D341Med (cell line): Measurements from ENCODE around the gene ZNF619.
"Not testable (repeated sequence)": the region's sequence is repeated elsewhere in the genome, so short reads cannot be mapped to it uniquely, and the experiment has no call there.

Experiments
- DNase-seq: peaks from one replicate; pipeline ENCODE4 v3.0.0; 2012; ENCODE audit warnings: low spot score

Gene ZNF619

DNA sequence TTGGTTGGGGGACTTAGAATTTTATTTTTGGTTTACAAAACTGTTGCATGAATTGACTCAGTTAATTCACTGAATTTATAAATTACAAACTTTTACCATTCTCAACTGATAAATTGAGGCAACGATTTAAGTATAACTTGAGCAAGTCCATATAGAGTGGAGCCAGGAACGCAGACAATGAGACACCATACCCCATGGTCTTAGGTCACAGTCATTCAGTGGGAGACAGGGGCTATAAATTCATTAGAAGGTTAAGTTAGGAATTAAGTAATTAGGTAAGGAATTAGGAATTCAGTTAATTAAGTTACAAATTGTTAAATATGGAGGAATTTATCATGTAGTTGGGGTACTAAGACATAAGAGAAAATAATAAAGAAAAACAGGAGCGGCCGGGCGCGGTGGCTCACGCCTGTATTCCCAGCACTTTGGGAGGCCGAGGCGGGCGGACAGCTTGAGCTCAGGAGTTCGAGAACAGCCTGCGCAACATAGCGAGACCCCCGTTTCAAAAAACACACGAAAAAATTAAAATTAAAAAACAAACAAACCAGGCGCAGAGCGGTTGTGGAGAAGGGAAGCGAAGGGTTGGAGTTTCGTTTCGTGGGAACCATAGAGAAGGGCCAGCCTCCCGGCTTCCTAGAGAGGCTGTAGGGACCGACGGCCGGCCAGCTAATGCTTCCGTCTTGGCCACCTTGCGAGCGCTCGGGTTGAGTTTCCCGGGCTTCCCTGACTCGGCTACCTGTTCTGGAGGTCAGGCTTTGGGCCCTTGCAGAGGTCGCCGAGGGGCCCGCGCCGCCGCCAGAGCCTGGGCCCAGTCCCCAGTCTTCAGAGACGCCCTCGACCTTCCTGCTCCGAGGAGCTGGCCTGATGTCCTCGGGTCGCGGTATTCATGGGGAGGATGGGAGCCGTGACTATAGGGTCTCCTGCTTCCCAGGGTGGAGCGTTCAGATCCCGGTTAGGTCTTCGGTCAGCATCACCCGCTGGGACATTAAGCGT is at the start of gene ZNF619:
Gene ZNF619 (plus strand): TSS at position 645 of the 993 bp plus-strand sequence. CDS start 858 bp downstream, outside the sequence.
- DNase-seq, result peak; percentile 86

DNA sequence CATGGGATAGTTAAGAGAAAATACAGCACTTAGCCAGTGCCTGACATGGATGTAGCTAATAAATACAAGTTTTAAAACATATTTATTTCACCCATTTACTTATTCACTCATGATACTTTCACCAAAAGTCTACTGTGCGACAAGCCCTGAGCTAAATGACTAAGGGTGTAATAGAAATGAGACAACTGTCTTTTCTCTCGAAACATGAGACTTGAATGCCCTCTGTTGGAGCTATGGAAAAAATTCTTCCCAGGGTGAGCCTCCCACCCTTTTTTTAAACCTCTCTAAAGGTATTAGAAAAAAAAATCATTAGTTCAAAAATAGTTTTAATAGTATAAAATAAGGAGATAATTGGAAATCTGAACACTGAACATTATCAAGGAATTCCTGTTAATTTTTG is 44.1 kb upstream of the ZNF619 start:
- no peak for DNase-seq

DNA sequence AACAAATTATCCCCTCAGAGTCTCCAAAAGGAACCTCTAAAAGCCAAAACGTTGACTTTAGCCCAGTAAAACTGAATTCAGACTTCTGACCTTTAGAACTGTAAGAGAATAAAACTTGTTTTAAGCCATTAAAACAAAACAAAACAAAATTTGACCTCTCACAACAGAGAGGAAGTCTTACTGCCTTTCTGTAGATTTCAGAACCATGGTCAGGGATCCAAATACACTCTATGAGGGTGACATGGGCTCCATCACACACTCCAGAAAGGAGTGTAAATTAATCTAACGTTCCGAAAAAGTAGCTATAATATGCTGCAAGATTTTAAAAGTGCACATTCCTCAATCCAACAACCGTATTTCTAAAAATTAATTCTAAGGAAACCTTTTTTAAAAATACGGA is 39.0 kb upstream of the ZNF619 start:
- no peak for DNase-seq

DNA sequence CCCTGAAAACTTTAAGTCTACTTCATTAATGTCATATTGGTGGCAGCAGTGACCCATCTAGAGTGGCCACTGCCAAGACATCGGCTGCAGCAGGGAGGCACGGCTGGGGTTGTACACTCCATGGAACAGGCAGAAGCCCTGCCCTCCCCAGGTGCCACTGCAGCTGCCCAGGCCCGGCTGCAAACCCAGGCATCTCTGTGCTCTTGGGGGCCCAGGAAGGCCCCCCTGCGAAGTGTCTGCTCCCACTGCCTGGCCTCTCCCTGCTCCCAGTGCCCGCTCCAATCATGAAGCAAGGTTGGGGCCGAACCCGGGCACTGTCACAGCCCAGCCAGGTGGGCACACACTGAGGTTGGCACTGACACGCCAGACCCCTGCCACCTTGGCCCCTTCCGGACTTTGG is 31.9 kb upstream of the ZNF619 start:
- no peak for DNase-seq

DNA sequence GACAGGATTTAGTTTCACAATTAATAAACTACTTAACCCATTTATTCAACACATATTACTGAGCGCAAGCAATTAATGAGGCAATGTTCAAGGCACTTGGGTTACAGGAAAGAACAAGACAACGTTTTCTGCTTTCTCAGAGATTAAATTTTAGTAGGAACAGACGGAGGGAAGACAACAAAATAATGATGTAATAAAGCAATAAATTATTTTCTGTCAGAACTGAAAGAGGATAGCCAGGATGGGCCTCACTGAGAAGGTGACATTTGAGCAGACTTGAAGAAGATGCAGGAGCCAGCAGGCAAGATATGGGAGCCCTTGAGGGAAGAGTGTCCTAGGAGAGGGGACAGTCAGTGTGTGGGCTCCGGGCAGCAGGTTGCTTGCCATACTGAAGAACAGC is 31.0 kb upstream of the ZNF619 start:
- no peak for DNase-seq

DNA sequence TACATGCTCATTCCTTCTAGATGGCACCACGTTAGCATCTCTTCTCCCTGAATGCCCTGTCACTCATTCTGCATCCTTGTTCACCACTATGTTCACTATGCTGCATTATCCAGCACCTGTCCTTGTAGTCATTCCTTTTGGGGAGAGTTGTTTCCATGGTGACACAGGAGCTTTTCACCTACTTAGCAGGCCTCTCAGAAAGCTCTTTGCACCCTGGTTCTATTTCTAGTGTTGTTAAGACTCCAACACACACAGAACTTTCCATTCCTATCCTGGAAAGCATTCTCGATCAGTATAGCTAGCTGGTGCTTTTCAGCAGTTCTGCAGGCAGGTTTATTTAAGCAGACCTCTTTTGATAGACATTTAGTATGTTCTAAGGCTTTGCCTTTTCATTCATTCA is 26.5 kb upstream of the ZNF619 start:
- no peak for DNase-seq

DNA sequence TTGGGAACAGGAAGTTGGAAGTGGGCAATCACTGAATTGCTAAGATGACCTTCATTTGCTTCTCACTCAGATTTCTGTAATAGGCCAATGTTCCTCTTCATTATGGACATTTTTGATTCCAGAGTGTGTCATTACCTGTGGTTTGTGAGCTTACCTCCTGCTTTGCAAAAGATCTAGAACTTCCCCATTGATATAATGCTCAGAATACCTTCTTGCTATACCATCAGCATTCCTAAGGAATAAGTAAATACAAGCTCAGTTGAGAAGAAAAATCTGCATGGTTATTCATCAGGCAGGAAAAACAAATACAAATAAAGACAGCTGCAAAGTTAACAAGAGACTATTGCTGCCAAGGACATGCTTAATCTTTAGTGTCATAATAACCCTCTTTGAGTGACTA is 25.4 kb upstream of the ZNF619 start:
- no peak for DNase-seq

DNA sequence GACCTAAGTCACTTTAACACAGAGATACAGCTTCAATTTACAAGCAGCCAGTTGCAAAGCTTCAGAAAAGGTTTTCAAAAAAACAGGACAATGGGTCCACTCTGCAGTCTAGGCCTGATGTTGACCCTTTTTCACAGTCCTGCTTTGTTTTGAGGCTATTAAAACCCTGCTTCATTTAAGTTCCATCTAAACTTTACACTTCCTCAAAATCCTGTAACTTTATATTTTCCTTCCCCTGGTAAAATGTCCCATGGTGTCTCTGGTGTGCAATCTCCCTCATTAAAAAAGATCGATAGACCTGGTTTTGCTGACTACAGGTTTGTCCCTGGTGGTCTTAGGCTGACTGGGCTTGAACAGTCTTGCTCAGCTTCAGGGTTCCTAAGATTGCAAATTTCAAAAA is 24.9 kb upstream of the ZNF619 start:
- DNase-seq, result no peak

DNA sequence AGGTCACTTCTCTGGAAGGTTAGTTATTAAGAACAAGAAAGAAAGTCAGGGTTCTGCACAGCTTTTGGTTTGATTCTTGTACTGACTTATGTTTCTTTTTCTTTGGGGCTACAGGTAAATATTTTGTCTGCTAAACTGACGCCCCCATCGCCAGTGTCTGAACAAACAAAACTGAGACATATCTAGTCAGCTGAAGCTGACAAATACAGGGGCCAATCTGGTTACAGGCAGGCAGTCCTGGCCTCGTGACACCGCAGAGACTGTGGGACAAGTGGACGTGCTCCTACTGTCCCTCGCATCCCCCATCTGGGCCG is 24.4 kb upstream of the ZNF619 start:
- DNase-seq, result no peak

DNA sequence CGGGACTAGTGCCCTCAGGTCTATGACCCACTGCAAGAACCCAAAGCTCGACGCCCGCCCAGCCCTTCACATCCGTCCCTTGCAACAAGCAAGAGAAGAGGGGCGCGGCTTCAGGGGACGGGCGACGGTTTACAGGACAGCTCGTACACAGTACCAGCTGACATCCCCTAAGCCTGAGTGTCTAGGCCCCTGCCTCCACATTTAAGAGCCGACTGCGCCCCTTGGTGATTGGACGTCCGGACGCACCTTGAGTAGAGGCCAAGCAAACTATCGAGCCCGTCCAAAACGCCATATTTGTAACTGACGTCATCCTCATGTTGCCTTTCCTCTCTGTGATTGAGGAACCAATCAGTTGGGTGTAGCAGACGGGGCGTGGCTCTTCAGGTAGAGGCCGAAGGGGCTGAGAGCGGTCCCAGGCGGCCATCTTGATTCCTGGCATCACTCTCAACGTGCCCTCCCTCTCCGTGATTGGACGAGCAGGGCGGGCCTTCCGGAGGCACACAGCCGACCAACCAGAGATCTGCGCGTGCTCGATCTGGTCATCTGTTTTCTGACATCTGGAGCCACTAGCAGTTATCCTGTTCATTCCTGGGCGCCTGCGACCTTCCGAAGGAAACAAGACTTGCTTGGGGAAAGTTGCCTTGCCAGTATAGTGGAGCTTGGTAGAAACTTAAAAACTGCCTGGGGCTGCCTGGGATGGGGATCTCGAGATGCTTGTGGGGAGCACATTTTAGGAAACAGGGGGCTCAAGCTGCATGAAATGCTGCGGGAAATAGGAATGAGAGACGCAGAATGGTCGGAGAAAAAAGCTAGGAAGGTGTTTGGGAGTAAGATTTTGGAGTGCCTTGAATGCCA is 23.8 kb upstream of the ZNF619 start:
- DNase-seq, result peak; percentile 96

DNA sequence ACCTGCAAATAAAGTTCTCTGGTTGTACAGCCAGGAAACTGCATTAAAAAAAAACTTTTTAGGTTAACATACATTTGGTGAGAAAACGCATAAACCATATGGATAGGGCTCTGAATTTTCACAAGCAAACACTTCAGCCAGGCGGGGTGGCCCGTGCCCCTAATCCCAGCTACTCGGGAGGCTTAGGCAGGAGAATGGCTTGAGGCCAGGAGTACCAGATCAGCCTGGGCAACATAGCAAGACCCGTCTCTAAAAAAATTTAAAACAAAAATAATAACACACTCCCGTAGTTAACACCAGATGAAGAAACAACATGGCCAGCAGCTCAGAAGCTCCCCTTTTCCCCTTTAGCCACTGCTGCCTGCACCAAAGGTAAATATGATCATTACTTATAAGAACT is 23.0 kb upstream of the ZNF619 start:
- DNase-seq, result no peak

DNA sequence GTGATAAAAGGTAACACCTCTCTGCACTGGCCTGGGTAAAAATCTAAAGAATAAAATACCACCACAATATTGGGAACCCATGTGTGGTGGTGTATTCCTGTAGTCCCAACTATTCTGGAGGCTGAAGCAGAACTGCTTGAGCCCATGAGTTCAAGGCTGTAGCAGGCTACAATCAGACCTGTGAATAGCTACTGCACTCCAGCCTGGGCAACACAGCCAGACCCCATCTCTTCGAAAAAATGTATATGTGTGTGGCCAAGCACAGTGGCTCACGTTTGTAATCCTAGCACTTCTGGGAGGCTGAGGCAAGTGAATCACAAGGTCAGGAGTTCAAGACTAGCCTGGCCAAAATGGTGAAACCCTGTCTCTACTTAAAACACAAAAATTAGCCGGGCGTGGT is 21.6 kb upstream of the ZNF619 start:
- no peak for DNase-seq

DNA sequence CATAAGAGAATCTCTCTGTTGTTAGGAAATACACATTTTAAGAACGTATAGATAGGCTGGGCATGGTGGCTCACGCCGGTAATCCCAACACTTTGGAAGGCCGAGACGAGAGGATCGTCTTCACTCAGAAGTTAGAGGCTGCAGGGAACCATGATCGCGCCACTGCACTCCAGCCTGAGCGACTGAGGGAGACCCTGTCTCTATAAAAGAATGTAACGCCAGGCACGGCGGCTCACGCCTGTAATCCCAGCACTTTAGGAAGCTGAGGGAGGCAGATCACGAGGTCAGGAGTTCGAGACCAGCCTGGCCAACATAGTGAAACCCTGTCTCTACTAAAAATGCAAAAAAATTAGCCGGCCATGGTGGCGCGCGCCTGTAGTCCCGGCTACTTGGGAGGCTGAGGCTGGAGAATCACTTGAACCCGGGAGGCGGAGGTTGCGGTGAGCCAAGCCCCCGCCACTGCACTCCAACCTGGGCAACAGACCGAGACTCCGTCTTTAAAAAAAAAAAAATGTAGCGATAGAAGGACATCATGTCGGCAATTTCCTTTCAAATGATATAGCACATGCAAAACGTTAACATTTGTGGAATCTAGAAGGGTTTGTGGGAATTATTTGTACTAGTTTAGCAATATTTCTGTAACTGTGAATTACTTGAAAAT is 20.5 kb upstream of the ZNF619 start:
- no peak for DNase-seq

DNA sequence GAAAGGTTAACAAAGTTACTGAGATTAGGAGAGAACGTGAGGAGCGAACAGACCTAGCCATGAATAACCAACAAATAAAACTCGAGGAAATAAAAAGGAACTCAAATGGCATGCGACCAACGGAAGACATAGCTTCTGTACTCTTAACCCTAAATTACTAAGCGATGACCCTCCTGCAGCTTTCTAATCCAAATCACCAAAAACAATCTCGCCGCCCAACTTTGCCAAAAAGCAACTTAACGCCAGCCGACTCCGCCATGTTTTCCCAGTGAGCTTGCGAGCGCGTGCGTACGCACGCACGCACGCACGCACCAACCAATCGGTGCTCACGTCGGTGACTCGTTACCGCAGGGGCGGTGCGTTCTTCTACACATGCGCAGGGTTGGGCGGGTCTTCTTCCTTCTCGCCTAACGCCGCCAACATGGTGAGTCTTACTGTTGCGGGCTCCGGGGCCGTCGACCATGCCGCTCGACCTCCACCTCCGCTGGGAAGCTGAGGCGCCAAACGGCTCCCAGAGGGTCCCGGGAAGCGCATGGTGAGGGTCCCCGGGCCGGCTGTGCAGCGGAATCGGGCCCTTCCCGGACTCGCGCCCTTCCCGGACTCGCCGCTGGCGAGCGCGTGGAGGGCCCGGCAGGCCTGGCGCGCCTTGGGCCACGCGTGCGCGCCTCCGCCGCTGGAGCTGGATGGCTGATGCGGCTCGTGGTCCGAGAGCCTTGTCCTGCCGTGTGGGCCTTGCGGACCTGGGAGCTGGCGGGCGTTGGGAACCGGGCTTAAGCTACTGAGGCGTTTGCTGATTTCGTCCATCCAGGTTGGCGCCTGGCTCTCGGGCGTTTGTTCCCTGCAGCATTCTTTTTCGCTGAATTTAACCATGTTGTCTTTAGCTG is 19.7 kb upstream of the ZNF619 start, which contains the start of gene RPL14:
Gene RPL14 (plus strand): TSS at position 400 of the 884 bp plus-strand sequence. CDS start 133 bp downstream, at position 533.
- peak; percentile 94 for DNase-seq

DNA sequence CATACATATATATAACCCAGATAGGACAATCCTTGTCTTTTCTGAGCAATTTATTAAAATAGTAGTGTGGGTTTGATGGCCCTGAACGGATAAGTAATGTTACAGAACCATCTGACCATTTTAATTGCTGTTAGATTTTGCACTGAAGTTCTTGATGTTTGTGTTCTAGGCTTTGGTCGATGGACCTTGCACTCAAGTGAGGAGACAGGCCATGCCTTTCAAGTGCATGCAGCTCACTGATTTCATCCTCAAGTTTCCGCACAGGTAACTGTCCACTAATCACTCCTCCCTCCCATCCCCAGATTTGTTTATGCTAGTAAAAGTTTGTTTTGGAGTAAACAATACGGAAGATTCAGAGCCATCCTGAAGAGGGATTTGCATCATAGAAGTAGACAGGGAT is 18.4 kb upstream of the ZNF619 start:
- DNase-seq, result no peak

DNA sequence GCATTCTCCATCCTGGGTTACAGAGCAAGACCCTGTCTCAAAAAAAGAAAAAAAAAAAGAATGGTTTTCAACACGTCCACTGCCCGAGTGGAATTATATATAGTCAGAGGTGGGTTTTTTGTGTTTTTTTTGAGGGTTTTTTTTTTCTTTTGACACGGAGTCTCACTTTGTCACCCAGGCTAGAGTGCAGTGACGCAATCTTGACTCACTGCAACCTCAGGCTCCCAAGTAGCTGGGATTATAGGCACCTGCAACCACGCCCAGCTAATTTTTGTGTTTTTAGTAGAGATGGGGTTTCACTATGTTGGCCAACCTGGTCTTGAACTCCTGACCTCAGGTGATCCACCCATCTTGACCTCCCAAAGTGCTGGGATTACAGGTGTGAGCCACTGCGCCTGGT is 16.4 kb upstream of the ZNF619 start:
- DNase-seq, result not testable (repeated sequence)

DNA sequence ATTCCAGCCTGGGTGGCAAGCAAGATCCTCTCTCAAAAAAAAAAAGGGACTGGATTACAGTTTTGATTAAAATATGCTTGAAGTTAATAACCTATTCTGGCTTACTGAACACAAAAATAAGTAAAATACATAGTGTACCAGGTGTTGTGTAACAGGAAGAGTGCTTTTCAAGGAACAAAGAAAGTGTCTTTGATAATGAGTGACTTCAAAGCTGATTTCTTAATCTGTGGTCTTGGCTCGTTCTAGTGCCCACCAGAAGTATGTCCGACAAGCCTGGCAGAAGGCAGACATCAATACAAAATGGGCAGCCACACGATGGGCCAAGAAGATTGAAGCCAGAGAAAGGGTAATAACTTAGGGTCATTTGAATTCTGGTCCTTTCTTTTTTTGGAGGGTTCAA is 15.8 kb upstream of the ZNF619 start:
- no peak for DNase-seq

DNA sequence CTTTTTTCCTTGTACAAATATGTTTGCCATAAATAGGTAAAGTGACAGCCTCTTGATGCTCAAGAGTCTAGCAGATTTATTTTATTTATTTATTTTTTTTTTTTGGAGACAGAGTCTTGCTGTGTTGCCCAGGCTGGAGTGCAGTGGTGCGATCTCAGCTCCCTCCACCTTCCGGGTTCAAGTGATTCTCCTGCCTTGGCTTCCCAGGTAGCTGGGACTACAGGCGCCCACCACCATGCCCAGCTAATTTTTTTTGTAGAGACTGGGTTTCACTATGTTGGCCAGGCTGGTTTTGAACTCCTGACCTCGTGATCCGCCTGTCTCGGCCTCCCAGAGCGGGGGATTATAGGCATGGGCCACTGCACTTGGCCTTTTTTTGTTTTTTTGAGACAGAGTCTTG is 14.1 kb upstream of the ZNF619 start:
- DNase-seq, result not testable (repeated sequence)

DNA sequence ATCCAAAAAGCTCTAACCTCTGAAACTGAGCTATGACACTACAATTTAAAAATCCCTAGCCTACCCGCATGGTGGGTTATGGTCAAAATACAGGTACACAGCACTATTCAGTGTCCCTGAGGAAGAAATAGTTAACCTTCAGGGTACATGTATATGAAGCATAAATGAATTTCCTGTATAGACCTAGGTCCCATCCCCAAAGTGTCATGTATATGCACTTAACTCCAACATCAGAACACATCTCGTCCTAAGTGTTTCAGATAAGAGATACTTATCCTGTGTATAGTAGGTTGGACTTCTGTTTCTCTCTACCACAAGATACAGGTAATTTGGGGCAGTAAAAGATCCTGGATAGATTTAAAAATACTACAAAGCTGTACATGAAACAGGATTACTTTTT is 13.3 kb upstream of the ZNF619 start:
- no peak for DNase-seq

DNA sequence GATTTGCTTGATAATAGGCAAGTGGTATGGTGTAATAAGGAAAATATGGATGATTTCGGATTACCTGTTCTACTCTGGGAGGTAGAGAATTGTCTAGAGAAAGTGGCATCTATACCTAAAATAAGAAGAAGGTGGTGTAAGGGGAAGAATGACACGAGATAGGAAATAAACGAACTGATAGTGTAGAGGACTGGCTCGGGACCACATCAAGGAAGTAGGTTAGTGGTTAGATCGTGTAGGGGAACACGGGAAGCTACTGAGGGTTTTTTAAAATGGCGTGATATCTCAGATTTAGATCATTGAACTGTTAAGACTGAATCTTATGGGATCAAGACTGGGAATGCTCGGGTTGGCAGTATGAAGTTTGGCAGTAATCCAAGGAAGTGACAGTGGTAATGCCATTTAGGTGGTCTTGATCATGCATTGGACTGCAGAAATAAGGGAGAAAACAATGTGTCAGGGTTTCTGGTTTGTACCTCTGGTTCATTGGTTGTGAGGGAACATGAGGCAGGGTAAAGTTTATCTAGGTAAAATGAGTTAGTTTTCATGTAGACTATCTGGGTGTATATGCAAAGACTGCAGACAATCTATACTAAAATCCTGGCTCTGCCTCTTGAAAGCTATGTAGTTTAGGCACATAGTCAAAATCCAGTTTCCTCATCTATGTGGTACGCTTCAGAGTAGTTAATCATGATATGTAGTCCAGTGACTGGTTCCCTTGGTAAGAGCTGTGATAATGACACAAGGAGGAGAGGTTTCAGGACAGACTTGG is 12.4 kb upstream of the ZNF619 start:
- DNase-seq, result no peak

DNA sequence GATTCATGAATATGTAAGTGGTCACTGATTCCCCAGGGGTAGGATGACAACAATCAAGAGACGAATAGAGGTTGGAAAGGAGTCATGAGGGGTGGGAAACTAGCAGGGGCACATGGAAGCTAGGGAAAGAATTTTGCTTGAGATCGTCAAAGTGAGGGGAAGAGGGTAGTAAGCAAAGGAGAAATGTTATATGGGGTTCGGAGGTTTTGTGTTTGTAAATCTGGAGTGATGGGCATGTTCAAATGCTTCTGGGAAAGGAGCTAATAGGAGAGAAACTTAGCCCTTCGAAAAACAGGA is 11.9 kb upstream of the ZNF619 start:
- no peak for DNase-seq
